Left lung (tissue), 10 donors: ENCODE results near the gene NELFB. TPM values are rescaled to one million over a fixed set of nuclear protein-coding genes. Genes with fewer than 3 reads are reported as not detected.

Experiments
- ATAC-seq: fragments of 200-7000 bp; cut with Tn5 transposase; one replicate; pipeline ENCODE4 v1.9.1; 2020; ENCODE audit warnings: moderate library complexity
- DNase-seq, 4 donors: peaks; one replicate each; pipeline ENCODE4 v3.0.0-alpha.2; 2013 to 2020
- H3K27ac ChIP-seq, 2 donors: fragments of 200-600 bp; sonication (generic) in 1 of 2; one replicate each; pipeline versions ENCODE4 v1.5.0 to v1.8.0; 2020 to 2021
- H3K27me3 ChIP-seq, 2 donors: fragments of 200-600 bp; sonication (generic) in 1 of 2; one replicate each; pipeline versions ENCODE4 v1.5.0 to v1.8.0; 2020 to 2021
- H3K36me3 ChIP-seq, 2 donors: fragments of 200-600 bp; sonication (generic) in 1 of 2; one replicate each; pipeline versions ENCODE4 v1.5.0 to v1.8.0; 2020 to 2021
- H3K4me1 ChIP-seq, 2 donors: fragments of 200-600 bp; one replicate each; pipeline ENCODE4 v1.8.0; 2021
- H3K4me3 ChIP-seq, 2 donors: fragments of 200-600 bp; sonication (generic) in 1 of 2; one replicate each; pipeline versions ENCODE4 v1.5.0 to v1.8.0; 2020 to 2021; ENCODE audit warnings: mild to moderate bottlenecking in 1 of 2
- H3K9me3 ChIP-seq, 2 donors: fragments of 200-600 bp; sonication (generic) in 1 of 2; one replicate each; pipeline versions ENCODE4 v1.5.0 to v1.8.0; 2020 to 2021
- intact Hi-C, 2 donors: fragments of 100-400 bp; cut with DNase I; formaldehyde crosslinking; loops; one replicate each; pipeline versions ENCODE4 v1.11.2 to v1.14.2; 2022
- polyA plus RNA-seq, 6 donors: library from polyadenylated mRNA; unstranded; fragments of 120-200 nt; gene quantifications; one replicate each; pipeline ENCODE4 v1.2.1, GENCODE V29; 2013; ENCODE audit not compliant: insufficient read length in 6 of 6
- total RNA-seq, 2 donors: library from RNA; stranded (reverse); fragmentation: NEBNext Ultra II Directional; extraction: Animal tissue kit (Norgen Biotek cat#: 25700); gene quantifications; one replicate each; pipeline ENCODE4 v1.2.1, GENCODE V29; 2021
- TF ChIP-seq, protein P1 (sequence below), 2 donors: fragments of 200-600 bp; sonication (generic) in 1 of 2; IDR thresholded peaks; one replicate each; pipeline versions ENCODE4 v1.5.0 to v1.8.0; 2021; ENCODE audit warnings: antibody characterized with exemption in 2 of 2
- donor health status: DM: no; HTN: yes; CAD: no.
- donor health status: DM: no; HTN: no; CAD: no.

The NELFB gene
- total and polyA plus RNA-seq, 8 donors = 47.8 to 62.9 (median 55.6) TPM

DNA sequence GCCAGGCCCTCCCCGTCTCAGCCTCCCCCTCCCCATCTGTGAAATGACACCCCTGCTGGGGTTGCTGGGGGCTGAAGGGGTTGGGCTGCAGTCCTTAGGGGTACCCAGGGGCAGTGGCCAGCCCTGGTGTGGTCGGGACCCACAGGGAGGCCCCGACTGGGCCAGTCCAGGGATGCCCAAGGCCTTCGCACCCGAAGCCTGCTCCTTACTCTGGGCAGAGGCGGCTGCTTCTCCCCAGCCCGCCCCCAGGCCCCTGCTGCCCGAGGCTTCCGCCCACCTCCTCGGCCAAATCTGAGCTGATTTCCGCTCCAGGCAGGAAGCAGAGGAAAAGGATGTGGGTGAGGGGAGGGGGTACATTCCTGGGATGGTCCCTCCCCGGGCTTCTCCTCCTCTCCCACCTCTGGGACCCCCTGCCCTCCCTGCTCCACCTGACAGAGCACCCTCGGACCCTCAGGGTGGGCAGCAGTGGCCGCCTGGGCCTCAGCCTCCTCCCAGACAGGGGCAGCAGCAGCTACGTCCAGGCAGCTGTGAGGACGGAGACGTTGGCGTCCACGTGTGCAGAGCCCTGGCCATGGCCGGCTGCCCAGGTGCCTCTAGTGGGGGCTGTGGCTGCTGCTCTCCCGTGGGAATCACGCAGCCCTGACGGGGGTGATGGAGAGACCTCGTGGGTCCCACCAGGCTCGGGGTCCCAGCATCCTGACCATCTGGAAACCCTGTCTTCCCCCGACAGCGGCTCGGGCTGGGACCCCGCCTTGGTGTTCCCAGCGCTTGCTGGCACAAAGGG is 51.1 kb downstream of the NELFB start:
- TF ChIP-seq, protein P1, sequence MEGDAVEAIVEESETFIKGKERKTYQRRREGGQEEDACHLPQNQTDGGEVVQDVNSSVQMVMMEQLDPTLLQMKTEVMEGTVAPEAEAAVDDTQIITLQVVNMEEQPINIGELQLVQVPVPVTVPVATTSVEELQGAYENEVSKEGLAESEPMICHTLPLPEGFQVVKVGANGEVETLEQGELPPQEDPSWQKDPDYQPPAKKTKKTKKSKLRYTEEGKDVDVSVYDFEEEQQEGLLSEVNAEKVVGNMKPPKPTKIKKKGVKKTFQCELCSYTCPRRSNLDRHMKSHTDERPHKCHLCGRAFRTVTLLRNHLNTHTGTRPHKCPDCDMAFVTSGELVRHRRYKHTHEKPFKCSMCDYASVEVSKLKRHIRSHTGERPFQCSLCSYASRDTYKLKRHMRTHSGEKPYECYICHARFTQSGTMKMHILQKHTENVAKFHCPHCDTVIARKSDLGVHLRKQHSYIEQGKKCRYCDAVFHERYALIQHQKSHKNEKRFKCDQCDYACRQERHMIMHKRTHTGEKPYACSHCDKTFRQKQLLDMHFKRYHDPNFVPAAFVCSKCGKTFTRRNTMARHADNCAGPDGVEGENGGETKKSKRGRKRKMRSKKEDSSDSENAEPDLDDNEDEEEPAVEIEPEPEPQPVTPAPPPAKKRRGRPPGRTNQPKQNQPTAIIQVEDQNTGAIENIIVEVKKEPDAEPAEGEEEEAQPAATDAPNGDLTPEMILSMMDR (IDR thresholded peaks at IDR 0.05) = no peak
- peak in 2 of 4 donors; percentile 34 to 74 for DNase-seq
- no peak for ATAC-seq
- Histone ChIP-seq H3K27me3 (peaks cover 3 to 76% of the 10 kb centered on the region in 2 donors), H3K36me3 (no peaks in the 10 kb centered on the region), H3K4me3 (no peak overlapping the region), H3K27ac (peak overlapping the region; percentile 65 to 68), H3K9me3 (no peaks in the 10 kb centered on the region), H3K4me1 (peaks cover 29 to 63% of the 10 kb centered on the region in 2 donors)
- intact Hi-C loops = loop anchor here in 1 of 2 donors (10.0 kb wide), 1 partner anchor 99 kb away; no protein-coding TSS in a partner anchor

DNA sequence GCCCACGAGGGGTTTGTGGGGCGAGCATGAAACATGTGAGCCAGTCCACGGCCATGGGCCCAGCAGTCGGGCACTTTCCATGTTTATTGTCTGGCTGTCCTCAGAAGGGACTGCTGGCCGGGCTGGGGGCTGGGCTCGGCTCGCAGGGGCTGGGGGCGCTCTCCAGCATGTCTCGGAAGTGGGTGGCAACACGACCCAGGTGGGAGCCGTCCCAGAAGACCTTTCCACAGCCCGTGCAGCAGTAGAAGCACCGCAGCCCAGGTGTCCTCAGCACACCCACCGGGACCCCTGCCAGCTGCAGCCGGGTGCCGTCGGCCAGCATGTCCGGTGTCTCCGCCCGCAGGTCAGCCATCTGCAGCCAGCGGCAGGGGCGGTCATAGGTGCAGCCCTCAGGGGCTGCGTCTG is 51.7 kb downstream of the NELFB start:
- intact Hi-C loops = loop anchor here in 1 of 2 donors (10.0 kb wide), 1 partner anchor 98 kb away; no protein-coding TSS in a partner anchor
- Histone ChIP-seq H3K4me1 (peaks cover 29 to 59% of the 10 kb centered on the region in 2 donors), H3K36me3 (no peaks in the 10 kb centered on the region), H3K27ac (peak overlapping the region in 1 of 2 donors; percentile 68), H3K9me3 (no peaks in the 10 kb centered on the region), H3K27me3 (peaks cover 3 to 72% of the 10 kb centered on the region in 2 donors), H3K4me3 (no peak overlapping the region)
- TF ChIP-seq, protein P1 (IDR thresholded peaks at IDR 0.05) = no peak
- ATAC-seq (no peak), DNase-seq (peak in 1 of 4 donors; percentile 38)

DNA sequence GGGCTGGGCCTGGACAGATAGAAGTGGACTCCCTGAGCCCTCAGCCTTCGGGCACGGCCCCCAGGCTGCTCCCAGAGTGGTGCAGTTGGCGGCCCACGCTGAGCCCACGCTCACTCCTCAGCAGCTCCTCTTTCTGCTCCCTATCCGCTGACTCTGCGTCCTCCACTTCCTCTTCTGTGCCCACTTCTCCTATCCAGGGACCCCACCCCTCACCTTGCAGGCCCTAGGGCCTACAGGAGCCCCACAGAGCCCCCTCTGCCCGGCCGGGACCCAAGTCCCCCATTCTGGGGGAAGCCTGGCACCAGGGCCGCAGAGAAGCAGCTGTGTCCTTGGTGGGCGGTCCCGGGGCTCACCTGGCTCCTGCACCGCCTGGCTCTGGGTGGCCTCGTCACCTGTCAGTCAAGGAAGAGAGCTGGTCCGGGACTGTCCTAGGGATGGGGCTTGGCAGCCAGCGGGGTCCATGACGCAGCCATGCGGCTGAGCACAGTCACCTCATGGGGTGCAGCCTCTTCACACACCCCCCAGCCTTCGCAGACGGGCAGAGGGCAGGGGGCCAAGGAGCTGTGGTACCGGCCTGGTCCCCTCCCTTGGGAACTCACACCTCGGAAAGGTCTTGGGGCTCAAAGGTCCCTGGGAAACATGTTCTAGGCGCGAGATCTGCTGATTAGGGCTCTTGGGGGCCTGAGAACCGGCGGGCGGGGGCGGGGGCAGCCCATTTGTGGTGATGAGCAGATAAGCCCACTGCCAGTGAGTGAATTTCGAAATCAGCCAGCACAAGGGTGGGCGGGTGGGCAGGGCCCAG is 52.3 kb downstream of the NELFB start:
- H3K9me3 ChIP-seq = no peaks in the 10 kb centered on the region
- no peak overlapping the region for H3K4me3 ChIP-seq
- ATAC-seq (no peak), DNase-seq (peak in 2 of 4 donors; percentile 32 to 79)
- TF ChIP-seq, protein P1 (IDR thresholded peaks at IDR 0.05) = no peak
- intact Hi-C loops = loop anchor here in 1 of 2 donors (10.0 kb wide), 1 partner anchor 97 kb away; no protein-coding TSS in a partner anchor
- no peak overlapping the region for H3K27ac ChIP-seq
- no peaks in the 10 kb centered on the region for H3K36me3 ChIP-seq
- peaks cover 3 to 70% of the 10 kb centered on the region in 2 donors for H3K27me3 ChIP-seq
- H3K4me1 ChIP-seq = peaks cover 29 to 58% of the 10 kb centered on the region in 2 donors

DNA sequence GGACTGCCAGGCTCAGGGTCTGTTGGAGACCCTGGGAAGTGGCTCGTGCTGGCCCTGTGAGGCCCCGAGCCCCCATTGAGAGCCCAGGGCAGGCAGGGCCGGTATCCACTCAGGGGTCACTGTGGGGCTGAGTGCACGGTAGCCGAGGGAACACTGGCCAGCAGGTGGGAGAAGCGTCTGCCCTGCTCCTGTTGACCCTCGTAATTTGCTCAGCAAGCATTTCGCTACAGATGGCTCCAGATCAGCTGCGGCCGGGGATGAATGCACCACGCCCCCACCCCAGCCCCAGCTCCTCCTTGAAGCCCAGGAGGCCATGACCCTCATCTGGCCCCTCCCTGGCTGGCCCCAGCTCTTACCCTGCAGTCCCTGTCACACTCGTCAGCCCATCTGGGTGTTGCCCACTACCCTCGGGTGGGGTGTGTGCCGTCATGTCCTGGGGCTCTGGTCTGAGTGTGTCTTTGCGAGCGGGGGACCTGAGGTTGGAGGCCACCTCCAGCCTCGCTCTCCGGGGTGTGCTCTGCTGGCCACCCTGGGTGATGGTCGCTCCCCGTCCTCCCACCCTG is 53.0 kb downstream of the NELFB start:
- peaks cover 3 to 63% of the 10 kb centered on the region in 2 donors for H3K27me3 ChIP-seq
- peaks cover 29 to 52% of the 10 kb centered on the region in 2 donors for H3K4me1 ChIP-seq
- H3K36me3 ChIP-seq = no peaks in the 10 kb centered on the region
- intact Hi-C loops = loop anchor here in 1 of 2 donors (10.0 kb wide), 1 partner anchor 97 kb away; no protein-coding TSS in a partner anchor
- DNase-seq (no peak), ATAC-seq (no peak)
- no peak overlapping the region for H3K27ac ChIP-seq
- TF ChIP-seq, protein P1 (IDR thresholded peaks at IDR 0.05) = no peak
- no peaks in the 10 kb centered on the region for H3K9me3 ChIP-seq
- no peak overlapping the region for H3K4me3 ChIP-seq
